Urothelium cell line (cell line): ENCODE data around the gene STK26.
"Not testable (repeated sequence)": the region's sequence is repeated elsewhere in the genome, so short reads cannot be mapped to it uniquely, and the experiment has no call there.

Experiments
- DNase-seq: peaks from one replicate; pipeline ENCODE4 v3.0.0; 2011; ENCODE audit warnings: low spot score, mixed read lengths
- FAIRE-seq: peaks from 2 replicates; lab custom pipeline; 2011; peaks lifted over from hg19 to GRCh38; lab: Jason Lieb, UNC

The STK26 gene

GRCh38 chrX:132022967-132023895 is at the start of gene STK26:
Gene STK26, plus strand, starts transcription at chrX:132023302. Its CDS starts 316 bp downstream, at chrX:132023618.
- FAIRE-seq (no peak), DNase-seq (peak; percentile 67)

DNA sequence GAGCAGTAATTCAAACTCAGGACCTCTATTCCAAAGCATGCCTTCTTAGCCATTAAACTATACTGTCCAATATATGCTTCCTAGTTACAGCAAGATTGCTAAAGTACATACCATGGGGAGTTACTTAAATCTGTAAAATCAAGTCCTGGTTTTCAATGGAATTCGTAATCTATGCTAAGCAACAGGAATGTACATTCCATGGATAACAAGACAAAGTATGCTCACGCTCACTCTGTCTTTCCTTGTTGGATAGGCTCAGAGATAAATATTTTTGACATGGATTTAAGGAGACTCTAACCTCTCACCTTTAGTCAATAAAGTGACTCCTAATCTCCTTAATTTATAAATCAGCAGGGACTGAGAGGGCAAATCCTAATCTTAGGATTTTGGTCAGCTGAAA is 47.3 kb upstream of the STK26 start:
- FAIRE-seq (no peak), DNase-seq (no peak)

DNA sequence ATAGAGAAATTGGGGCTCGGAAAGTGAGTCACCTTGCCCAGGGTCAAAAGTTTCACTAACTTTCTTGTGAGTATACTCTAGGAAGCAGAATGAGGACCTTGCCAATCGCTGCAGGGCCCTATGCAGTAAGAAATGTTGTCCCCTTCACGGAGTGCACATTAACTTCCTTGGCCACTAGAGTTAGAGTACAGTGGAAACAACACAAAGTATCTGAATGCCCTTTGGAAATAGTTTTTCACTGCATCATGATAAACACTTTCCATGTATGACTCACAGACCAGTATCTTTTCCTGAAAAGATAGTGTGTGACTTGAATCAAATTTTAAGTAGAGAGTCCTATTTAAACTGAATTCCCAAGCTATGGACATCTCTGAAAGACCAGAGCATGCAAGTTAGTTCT is 45.5 kb upstream of the STK26 start:
- FAIRE-seq (no peak), DNase-seq (no peak)

DNA sequence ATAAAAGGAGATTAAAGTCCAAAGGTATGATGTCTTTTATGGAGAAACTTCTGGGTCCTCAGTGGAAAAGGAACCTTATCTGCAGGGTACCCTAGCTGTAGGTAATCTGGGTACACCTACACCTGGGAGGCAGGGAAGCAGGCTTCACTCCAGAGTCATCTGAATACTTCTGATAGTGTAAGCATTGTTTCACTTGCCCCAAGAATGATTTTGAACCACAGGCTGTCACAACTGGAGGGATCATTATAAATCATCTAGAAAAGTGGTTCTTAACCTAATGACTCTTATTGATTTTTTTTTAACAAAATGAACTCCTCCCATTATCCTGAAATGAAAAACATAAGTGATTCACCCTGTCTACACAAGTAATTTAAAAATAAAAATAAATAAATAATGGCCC is 44.0 kb upstream of the STK26 start:
- DNase-seq (no peak), FAIRE-seq (no peak)

GRCh38 chrX:131985526-131986049 is 37.5 kb upstream of the STK26 start:
- DNase-seq (no peak), FAIRE-seq (no peak)

GRCh38 chrX:131987252-131987651 is 35.9 kb upstream of the STK26 start:
- FAIRE-seq (no peak), DNase-seq (no peak)

DNA sequence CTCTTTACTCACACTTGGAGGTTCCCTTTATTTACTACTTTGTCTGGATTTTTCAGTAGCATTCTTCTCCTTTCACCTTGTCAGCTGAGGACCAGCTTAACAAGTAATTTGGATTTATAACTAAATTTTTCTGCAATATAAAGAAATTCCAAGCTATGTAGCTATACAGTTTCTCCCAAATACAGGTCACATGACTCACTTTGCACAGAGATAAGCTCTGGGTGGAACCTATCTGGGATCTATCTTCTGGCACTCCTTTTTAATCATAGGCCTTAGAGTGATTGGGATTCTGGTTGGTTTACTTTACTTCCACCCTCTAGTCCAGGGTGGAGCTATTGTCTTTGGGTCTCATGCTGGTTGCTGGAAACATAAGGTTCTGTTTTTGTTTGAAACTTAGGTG is 34.9 kb upstream of the STK26 start:
- FAIRE-seq (no peak), DNase-seq (no peak)

DNA sequence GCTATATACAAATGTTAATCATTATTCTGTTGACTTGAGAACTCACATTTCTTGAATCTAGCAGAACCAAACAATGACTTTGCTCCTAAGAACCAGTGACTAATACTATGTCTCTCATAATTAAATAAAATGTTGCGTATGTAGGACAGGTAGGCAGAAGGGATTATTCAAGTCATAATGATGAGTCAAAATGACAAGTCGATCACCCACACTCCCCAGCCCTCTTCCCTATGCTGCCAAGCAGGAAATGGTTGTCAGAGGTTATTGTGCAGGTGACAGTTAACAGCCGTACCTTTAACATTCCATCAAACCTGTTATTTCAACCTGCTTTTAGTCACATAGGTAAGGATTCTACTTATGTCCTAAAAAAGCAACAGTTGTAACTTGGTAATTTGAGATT is 22.0 kb upstream of the STK26 start:
- FAIRE-seq = no peak
- DNase-seq = no peak

GRCh38 chrX:132004728-132005127 is 18.4 kb upstream of the STK26 start:
- DNase-seq = no peak
- no peak for FAIRE-seq

DNA sequence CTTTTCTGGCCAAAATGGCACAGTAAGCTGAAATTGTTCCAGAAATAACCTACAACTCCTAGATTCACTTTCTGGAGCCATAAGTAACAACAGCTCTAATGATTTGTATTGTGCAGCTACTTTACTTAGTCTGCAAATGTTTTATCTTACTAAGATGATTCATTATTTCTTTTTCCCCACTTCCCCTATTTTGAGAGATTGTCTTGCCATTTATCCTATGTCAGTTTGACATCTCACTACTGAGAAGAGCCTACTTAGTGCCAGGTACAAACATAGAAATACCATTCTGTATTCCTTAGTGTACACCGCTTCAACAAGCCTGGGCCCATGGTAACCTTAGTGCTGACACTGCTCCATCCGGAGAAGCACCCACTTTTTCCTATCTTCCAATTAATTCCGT is 13.8 kb upstream of the STK26 start:
- DNase-seq = no peak
- no peak for FAIRE-seq

DNA sequence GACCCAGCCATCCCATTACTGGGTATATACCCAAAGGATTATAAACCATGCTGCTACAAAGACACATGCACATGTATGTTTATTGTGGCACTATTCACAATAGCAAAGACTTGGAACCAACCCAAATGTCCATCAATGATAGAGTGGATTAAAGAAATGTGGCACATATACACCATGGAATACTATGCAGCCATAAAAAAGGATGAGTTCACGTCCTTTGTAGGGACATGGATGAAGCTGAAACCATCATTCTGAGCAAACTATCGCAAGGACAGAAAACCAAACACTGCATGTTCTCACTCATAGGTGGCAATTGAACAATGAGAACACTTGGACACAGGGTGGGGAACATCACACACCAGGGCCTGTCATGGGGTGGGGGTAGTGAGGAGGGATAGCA is 12.9 kb upstream of the STK26 start:
- FAIRE-seq = not testable (repeated sequence)

GRCh38 chrX:132015875-132016274 is 7.2 kb upstream of the STK26 start:
- no peak for FAIRE-seq

More for the DNA sequence above, 12.9 kb upstream of the STK26 start:
- DNase-seq = not testable (repeated sequence)

DNA sequence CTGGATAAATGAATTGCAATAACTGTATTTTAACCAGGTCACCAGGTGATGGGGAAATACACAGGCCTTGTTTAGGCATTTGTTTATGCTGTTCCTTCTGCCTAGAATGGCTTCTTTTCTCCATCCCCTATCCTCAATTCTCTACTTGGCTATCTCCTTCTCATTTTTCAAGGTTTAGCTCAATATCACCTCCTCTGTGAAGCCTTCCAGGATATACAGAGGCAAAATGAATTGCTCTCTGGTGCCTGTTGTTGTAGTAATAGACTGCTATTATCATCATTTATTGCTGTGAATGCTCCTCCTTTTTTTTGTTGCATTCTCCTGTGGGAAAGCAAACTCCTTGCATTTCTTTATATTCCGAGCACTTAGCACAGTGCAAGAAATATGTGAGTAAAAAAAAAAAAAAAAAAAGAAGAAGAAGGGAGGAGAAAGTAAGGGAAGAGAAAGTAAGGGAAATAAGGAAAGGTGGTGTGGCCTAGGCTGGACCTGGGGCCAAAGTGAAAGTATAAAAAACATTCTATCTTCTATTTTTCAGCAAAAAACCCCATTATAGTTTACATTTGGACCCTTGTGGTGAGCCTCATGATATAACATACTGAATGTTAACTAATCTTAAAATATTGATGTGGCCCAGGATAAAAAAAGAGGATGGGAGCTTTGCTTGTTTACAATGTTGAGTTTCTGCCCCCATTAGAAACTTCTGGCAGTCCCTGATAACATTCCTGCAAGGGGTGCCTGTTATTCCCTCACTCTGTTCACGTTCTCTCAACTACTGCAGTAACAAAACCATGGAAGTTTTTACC is 6.3 kb upstream of the STK26 start:
- FAIRE-seq = no peak
- DNase-seq = no peak

More at GRCh38 chrX:132015875-132016274, 7.2 kb upstream of the STK26 start:
- DNase-seq = no peak

- DNase-seq (no peak), FAIRE-seq (no peak)
These were observed 5.5 kb upstream of the STK26 start for GRCh38 chrX:132017431-132018185.

GRCh38 chrX:132022198-132022966 is 720 bp upstream of the STK26 start:
- FAIRE-seq (no peak), DNase-seq (peak; percentile 4)

GRCh38 chrX:132023896-132024386 is 839 bp downstream of the STK26 start:
- DNase-seq (no peak), FAIRE-seq (no peak)

DNA sequence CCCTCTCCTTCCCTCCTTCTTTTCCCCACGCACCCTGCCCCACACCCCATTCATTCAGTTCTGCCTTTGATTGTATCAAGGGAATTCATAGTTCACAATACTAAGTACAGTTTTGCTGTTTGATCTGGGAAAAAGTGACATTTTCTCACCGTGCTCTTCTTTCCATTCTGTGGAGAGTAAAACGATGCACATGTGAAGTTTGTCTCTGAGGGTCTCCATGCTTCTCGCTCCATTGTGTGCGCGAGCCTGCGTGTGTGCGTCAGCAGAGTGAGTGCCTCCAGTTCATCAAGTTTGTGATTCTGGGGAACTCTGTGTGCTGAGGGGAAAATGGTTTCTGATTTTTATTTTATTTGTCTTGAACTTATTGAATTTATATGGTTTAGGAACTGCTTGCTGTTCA is 1.9 kb downstream of the STK26 start:
- FAIRE-seq (no peak), DNase-seq (no peak)

DNA sequence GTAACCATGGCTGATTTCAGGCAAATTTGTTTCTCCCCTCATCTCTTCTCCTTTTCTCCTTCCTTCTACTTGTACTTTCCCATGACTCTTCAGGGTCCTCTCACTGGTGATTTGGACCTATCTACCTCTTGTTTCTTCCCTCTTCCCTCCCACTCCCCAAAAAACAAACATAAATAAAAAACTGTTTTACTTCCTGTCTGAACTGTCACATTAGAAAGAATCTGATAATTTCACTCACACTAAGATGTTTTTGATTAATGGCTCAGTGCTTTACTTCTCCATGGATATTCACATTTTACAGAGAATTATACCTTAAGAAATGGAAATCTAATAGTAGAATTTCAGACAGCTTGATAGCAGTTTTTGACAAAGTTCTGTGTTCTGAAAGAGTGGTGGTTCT is 7.2 kb downstream of the STK26 start:
- DNase-seq (no peak), FAIRE-seq (no peak)

GRCh38 chrX:132031867-132032266 is 8.8 kb downstream of the STK26 start:
- no peak for DNase-seq
- no peak for FAIRE-seq

- no peak for DNase-seq
- no peak for FAIRE-seq
These were observed 10.1 kb downstream of the STK26 start for GRCh38 chrX:132033166-132033565.
